NCI-H345 treated with DMSO at 0.1 percent for 48 hours (cell line): ENCODE data around the gene SLC4A4.

ENCODE experiments used
- DNase-seq: peaks from one replicate; lab custom pipeline; 2025; ENCODE audit not compliant: unreplicated experiment; lab: John Stamatoyannopoulos, UW

The SLC4A4 gene

GRCh38 chr4:71533121-71533520 lies 194.3 kb downstream of the SLC4A4 start:
- no peak for DNase-seq

- DNase-seq, result no peak
These were observed 198.8 kb downstream of the SLC4A4 start for GRCh38 chr4:71537551-71538065.

GRCh38 chr4:71538528-71538927 lies 199.7 kb downstream of the SLC4A4 start:
- no peak for DNase-seq

GRCh38 chr4:71540749-71541269 lies 202.0 kb downstream of the SLC4A4 start:
- no peak for DNase-seq

- no peak for DNase-seq
These were observed 202.7 kb downstream of the SLC4A4 start for GRCh38 chr4:71541541-71541940.

GRCh38 chr4:71545168-71545567 lies 206.3 kb downstream of the SLC4A4 start:
- DNase-seq, result no peak

- DNase-seq, result no peak
These were observed 210.8 kb downstream of the SLC4A4 start for GRCh38 chr4:71549516-71550160.

GRCh38 chr4:71550220-71551165 lies 211.7 kb downstream of the SLC4A4 start:
- DNase-seq, result no peak

- no peak for DNase-seq
These were observed 214.8 kb downstream of the SLC4A4 start for GRCh38 chr4:71553605-71554004.

GRCh38 chr4:71554025-71554424 lies 215.2 kb downstream of the SLC4A4 start:
- DNase-seq, result no peak

GRCh38 chr4:71558248-71558647 lies 219.4 kb downstream of the SLC4A4 start:
- no peak for DNase-seq

GRCh38 chr4:71559957-71560571 lies 221.2 kb downstream of the SLC4A4 start:
- DNase-seq, result no peak

GRCh38 chr4:71564775-71565174 lies 226.0 kb downstream of the SLC4A4 start:
- DNase-seq, result no peak

GRCh38 chr4:71566856-71567255 lies 228.0 kb downstream of the SLC4A4 start:
- no peak for DNase-seq

- no peak for DNase-seq
These were observed 229.3 kb downstream of the SLC4A4 start for GRCh38 chr4:71568131-71568530.

GRCh38 chr4:71570492-71570891 lies 231.7 kb downstream of the SLC4A4 start:
- DNase-seq, result no peak

- no peak for DNase-seq
These were observed 232.5 kb downstream of the SLC4A4 start for GRCh38 chr4:71571346-71571745.

- DNase-seq, result no peak
These were observed 245.2 kb downstream of the SLC4A4 start for GRCh38 chr4:71583971-71584370.

GRCh38 chr4:71584585-71584984 lies 245.8 kb downstream of the SLC4A4 start:
- DNase-seq, result no peak

- DNase-seq, result peak; percentile 53
These were observed 247.4 kb downstream of the SLC4A4 start for GRCh38 chr4:71586087-71586763.

- no peak for DNase-seq
These were observed 249.2 kb downstream of the SLC4A4 start for GRCh38 chr4:71587995-71588394.
